Liver (tissue), 3 donors: ENCODE data around the gene ZDHHC23.

Experiments
- TAF1 ChIP-seq: conservative IDR thresholded peaks from 2 replicates; pipeline ENCODE4 v1.6.1; 2016; ENCODE audit warnings: antibody characterized with exemption, mild to moderate bottlenecking
- TF ChIP-seq, protein P1 (sequence below): fragments of 150-350 bp; IDR thresholded peaks from 2 replicates; pipeline ENCODE4 v1.5.1; 2017; ENCODE audit warnings: improper control_type of control experiment, low read depth, low read length; ENCODE audit not compliant: missing input control
- donor health status: healthy.
- donor health status: healthy.

DNA sequence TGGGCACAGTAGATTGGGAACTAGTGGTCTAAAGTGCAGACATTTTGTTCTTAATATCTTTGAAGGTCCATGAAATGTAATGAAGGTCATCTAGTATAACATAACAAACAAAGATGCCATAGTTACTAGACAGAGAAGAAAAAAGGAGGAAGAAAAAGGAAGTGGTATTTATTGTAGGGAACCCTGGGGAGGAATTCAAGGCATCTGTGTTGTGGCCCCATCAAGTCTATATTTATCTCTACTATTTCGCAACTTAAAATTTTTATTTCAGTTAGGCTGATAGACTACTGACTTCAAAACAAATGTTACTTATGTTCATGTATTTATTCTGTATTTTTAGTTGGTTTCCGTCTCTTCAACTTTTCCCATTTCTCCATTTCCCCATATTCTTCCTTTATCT, 48.9 kb upstream of the ZDHHC23 start:
- no peak for TF ChIP-seq TAF1
- TF ChIP-seq, protein P1, sequence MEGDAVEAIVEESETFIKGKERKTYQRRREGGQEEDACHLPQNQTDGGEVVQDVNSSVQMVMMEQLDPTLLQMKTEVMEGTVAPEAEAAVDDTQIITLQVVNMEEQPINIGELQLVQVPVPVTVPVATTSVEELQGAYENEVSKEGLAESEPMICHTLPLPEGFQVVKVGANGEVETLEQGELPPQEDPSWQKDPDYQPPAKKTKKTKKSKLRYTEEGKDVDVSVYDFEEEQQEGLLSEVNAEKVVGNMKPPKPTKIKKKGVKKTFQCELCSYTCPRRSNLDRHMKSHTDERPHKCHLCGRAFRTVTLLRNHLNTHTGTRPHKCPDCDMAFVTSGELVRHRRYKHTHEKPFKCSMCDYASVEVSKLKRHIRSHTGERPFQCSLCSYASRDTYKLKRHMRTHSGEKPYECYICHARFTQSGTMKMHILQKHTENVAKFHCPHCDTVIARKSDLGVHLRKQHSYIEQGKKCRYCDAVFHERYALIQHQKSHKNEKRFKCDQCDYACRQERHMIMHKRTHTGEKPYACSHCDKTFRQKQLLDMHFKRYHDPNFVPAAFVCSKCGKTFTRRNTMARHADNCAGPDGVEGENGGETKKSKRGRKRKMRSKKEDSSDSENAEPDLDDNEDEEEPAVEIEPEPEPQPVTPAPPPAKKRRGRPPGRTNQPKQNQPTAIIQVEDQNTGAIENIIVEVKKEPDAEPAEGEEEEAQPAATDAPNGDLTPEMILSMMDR = no peak
